ENCODE results near the gene LRBA. TPM values are rescaled to one million over a fixed set of nuclear protein-coding genes. Genes with fewer than 3 reads are reported as not detected.

Gene LRBA
- total and polyA plus RNA-seq, 2 donors (not counting 3 experiments of a cell fraction or from before 2014, with no cell fraction given) = 18.0 to 35.1 TPM

- Histone ChIP-seq H3K9me1 (replicated peaks; ENCODE audit: control insufficient read depth, extremely low read depth, insufficient read depth, low read length) (no peaks in the 10 kb centered on the region), H3K9ac (replicated peaks; ENCODE audit: extremely low read depth, insufficient read depth, low read length) (no peak overlapping the region), H2AFZ (ENCODE audit: low read depth, low read length) (no peak overlapping the region), H3K4me3 (replicated peaks in 1 of 3; ENCODE audit: insufficient read depth in 1 of 3, low read depth in 1 of 3, low read length in 3 of 3) (no peak overlapping the region), H3K9me3 (replicated peaks; ENCODE audit: control insufficient read depth, insufficient read depth, low read length) (no peaks in the 10 kb centered on the region), H3K4me1 (ENCODE audit: control insufficient read depth, extremely low read depth, insufficient read depth, low read length) (no peaks in the 10 kb centered on the region), H3K36me3 (ENCODE audit: control insufficient read depth in 2 of 2, extremely low read depth in 1 of 2, insufficient read depth in 2 of 2, low read length in 2 of 2) (no peaks in the 10 kb centered on the region), H4K20me1 (replicated peaks; ENCODE audit: control insufficient read depth, extremely low read depth, insufficient read depth, low read length) (no peaks in the 10 kb centered on the region), H3K27ac (ENCODE audit: insufficient read depth, low read depth, low read length) (no peak overlapping the region), H3K4me2 (ENCODE audit: insufficient read depth, low read length) (no peak overlapping the region), H3K27me3 (ENCODE audit: control insufficient read depth in 2 of 2, insufficient read depth in 2 of 2, low read length in 2 of 2) (no peaks in the 10 kb centered on the region), H3K79me2 (ENCODE audit: control insufficient read depth, insufficient read depth, low read length) (no peaks in the 10 kb centered on the region)
- no peak for FAIRE-seq
- DNase-seq (ENCODE audit: low read depth, low spot score) = no peak
- dilution Hi-C loops (cut with MboI; ENCODE audit: extremely low pct_ligation_motif_present, low sequenced_read_pairs) = no loop called here
- no TSS peak for BruUV-seq (replicated peaks)
- POLR2A ChIA-PET = no interaction called here
- CTCF ChIA-PET = interaction anchor here (1.4 to 3.6 kb wide), 2 partner anchors 41 to 617 kb away, joined by 3 to 15 read pairs; no protein-coding TSS in a partner anchor
- intact Hi-C loops (cut with micrococcal nuclease) = no loop called here
- TF ChIP-seq FOS (IDR thresholded peaks at IDR 0.05; ENCODE audit: borderline replicate concordance, insufficient read depth, low read length) (no peak), MYC (IDR thresholded peaks at IDR 0.05; ENCODE audit: low read depth, low read length) (no peak), MAX (IDR thresholded peaks at IDR 0.05; ENCODE audit: insufficient read depth, insufficient read length) (no peak), POLR2A (IDR thresholded peaks at IDR 0.05; ENCODE audit: low read depth, low read length) (no peak), JUN (IDR thresholded peaks at IDR 0.05; ENCODE audit: borderline replicate concordance, insufficient read depth, insufficient read length, low read depth) (no peak)
Observed at GRCh38 chr4:150250293-150250997, 764.6 kb downstream of the LRBA start.

GRCh38 chr4:150248181-150248580 lies 766.9 kb downstream of the LRBA start:
- intact Hi-C loops (cut with micrococcal nuclease) = no loop called here

More at GRCh38 chr4:150248181-150248580, 766.9 kb downstream of the LRBA start:
- no peaks in the 10 kb centered on the region for H3K79me2 ChIP-seq (ENCODE audit: control insufficient read depth, insufficient read depth, low read length)
- FAIRE-seq = no peak
- ChIA-PET POLR2A (no interaction called here), CTCF (interaction anchor here (0.6 to 3.6 kb wide), 3 partner anchors 39 to 619 kb away, joined by 3 to 15 read pairs (median 5); no protein-coding TSS in a partner anchor)
- H3K36me3 ChIP-seq (ENCODE audit: control insufficient read depth in 2 of 2, extremely low read depth in 1 of 2, insufficient read depth in 2 of 2, low read length in 2 of 2) = no peaks in the 10 kb centered on the region
- no peaks in the 10 kb centered on the region for H3K4me1 ChIP-seq (ENCODE audit: control insufficient read depth, extremely low read depth, insufficient read depth, low read length)
- TF ChIP-seq POLR2AphosphoS5 (IDR thresholded peaks at IDR 0.05; ENCODE audit: insufficient read depth, low read depth, low read length) (no peak), GATA2 (IDR thresholded peaks at IDR 0.05; ENCODE audit: insufficient read depth, insufficient read length, low read depth, low read length) (no peak), EZH2 (IDR thresholded peaks at IDR 0.05; ENCODE audit: borderline replicate concordance, low read depth, low read length, severe bottlenecking) (no peak), MAX (IDR thresholded peaks at IDR 0.05; ENCODE audit: insufficient read depth, insufficient read length) (no peak), CTCF (IDR thresholded peaks at IDR 0.05; ENCODE audit: extremely low read depth in 1 of 2, insufficient read depth in 1 of 2, low read depth in 1 of 2, low read length in 2 of 2) (no peak), JUN (IDR thresholded peaks at IDR 0.05; ENCODE audit: borderline replicate concordance, insufficient read depth, insufficient read length, low read depth) (no peak), FOS (IDR thresholded peaks at IDR 0.05; ENCODE audit: borderline replicate concordance, insufficient read depth, low read length) (no peak), POLR2A (IDR thresholded peaks at IDR 0.05; ENCODE audit: low read depth, low read length) (no peak), MYC (IDR thresholded peaks at IDR 0.05; ENCODE audit: low read depth, low read length) (no peak)
- no peaks in the 10 kb centered on the region for H4K20me1 ChIP-seq (replicated peaks; ENCODE audit: control insufficient read depth, extremely low read depth, insufficient read depth, low read length)
- H3K9me3 ChIP-seq (replicated peaks; ENCODE audit: control insufficient read depth, insufficient read depth, low read length) = no peaks in the 10 kb centered on the region
- no peaks in the 10 kb centered on the region for H3K9me1 ChIP-seq (replicated peaks; ENCODE audit: control insufficient read depth, extremely low read depth, insufficient read depth, low read length)
- no peak overlapping the region for H3K27ac ChIP-seq (ENCODE audit: insufficient read depth, low read depth, low read length)
- no peak overlapping the region for H3K4me3 ChIP-seq (replicated peaks in 1 of 3; ENCODE audit: insufficient read depth in 1 of 3, low read depth in 1 of 3, low read length in 3 of 3)
- BruUV-seq (replicated peaks) = no TSS peak
- dilution Hi-C loops (cut with MboI; ENCODE audit: extremely low pct_ligation_motif_present, low sequenced_read_pairs) = no loop called here
- no peak overlapping the region for H3K9ac ChIP-seq (replicated peaks; ENCODE audit: extremely low read depth, insufficient read depth, low read length)
- H2AFZ ChIP-seq (ENCODE audit: low read depth, low read length) = no peak overlapping the region
- H3K27me3 ChIP-seq (ENCODE audit: control insufficient read depth in 2 of 2, insufficient read depth in 2 of 2, low read length in 2 of 2) = no peaks in the 10 kb centered on the region
- no peak for DNase-seq (ENCODE audit: low read depth, low spot score)
- no peak overlapping the region for H3K4me2 ChIP-seq (ENCODE audit: insufficient read depth, low read length)
